K562 (cell line): ENCODE results near the gene PARP1.

Experiments used
- CTCF ChIP-seq, 3 experiments: IDR thresholded peaks in 2 of 3; conservative IDR thresholded peaks in 1 of 3; 2 replicates each; pipeline ENCODE4 v1.5.1; 2011 to 2012; ENCODE audit warnings: low read length in 3 of 3, mild to moderate bottlenecking in 3 of 3, control low read depth in 2 of 3, improper control_type of control experiment in 1 of 3, inconsistent platforms in 1 of 3, low read depth in 1 of 3, mixed read lengths in 1 of 3, moderate library complexity in 1 of 3; ENCODE audit not compliant: insufficient read depth in 2 of 3
- FOSL1 ChIP-seq: fragments of 200-800 bp; sonication (Bioruptor generic); conservative IDR thresholded peaks from 2 replicates; pipeline ENCODE4 v1.6.1; 2016; ENCODE audit warnings: missing genetic modification characterization, missing compliant biosample characterization
- NR3C1 ChIP-seq: sonication (generic); formaldehyde crosslinking; IDR thresholded peaks from 2 replicates; pipeline ENCODE4 v1.8.1; 2022; ENCODE audit warnings: missing genetic modification reagents
- POLR2A ChIP-seq: fragments of 450-650 bp; conservative IDR thresholded peaks from 2 replicates; pipeline ENCODE4 v1.6.1; 2016
- RBM25 ChIP-seq: fragments of 200-400 bp; formaldehyde crosslinking; IDR thresholded peaks from 2 replicates; pipeline ENCODE4 v1.6.1; 2018; ENCODE audit warnings: low read length, low read depth, moderate library complexity; ENCODE audit not compliant: severe bottlenecking
- SRF ChIP-seq, 2 experiments: fragments of 250-450, 450-650 bp in 1 of 2; sonication (Bioruptor Pico) in 1 of 2; sonication (generic) in 1 of 2; formaldehyde crosslinking; IDR thresholded peaks; 2 replicates each; pipeline versions ENCODE4 v1.5.0 to v1.5.1; 2020 to 2022; ENCODE audit warnings: mild to moderate bottlenecking in 1 of 2, missing genetic modification reagents in 1 of 2

GRCh38 chr1:226371866-226372490 is 35.9 kb downstream of the PARP1 start:
- no peak for TF ChIP-seq SRF (CRISPR knock-in tag; IDR thresholded peaks at IDR 0.05)
- no peak for TF ChIP-seq FOSL1 (tag)
- no peak for TF ChIP-seq NR3C1 (CRISPR knock-in tag)
- no peak for TF ChIP-seq RBM25
- TF ChIP-seq POLR2A: no peak
- no peak for TF ChIP-seq CTCF (IDR thresholded peaks at IDR 0.05 in 2 of 3, conservative IDR thresholded peaks at IDR 0.05 in 1 of 3; ENCODE audit: insufficient read depth in 2 of 3, low read depth in 1 of 3, low read length in 3 of 3)
